DND-41 (cell line): ENCODE data around the gene MMP7.

Experiments
- ATAC-seq: fragments of 200-7000 bp; cut with Tn5 transposase; 3 replicates; pipeline ENCODE4 v1.9.1; 2021; ENCODE audit warnings: low read depth; ENCODE audit not compliant: insufficient read depth
- DNase-seq: peaks from one replicate; pipeline ENCODE4 v3.0.0-alpha.2; 2020
- H2AFZ ChIP-seq: 2 replicates; pipeline ENCODE4 v1.6.0; 2012; ENCODE audit warnings: low read depth, low read length
- H3K27ac ChIP-seq: 2 replicates; pipeline ENCODE4 v1.5.1; 2012; ENCODE audit warnings: low read length, inconsistent platforms
- H3K27me3 ChIP-seq: fragments of 200-600 bp; sonication (generic); 2 replicates; pipeline ENCODE4 v1.6.0; 2012; ENCODE audit warnings: low read length, mild to moderate bottlenecking, inconsistent platforms; ENCODE audit not compliant: insufficient read depth, poor library complexity
- H3K36me3 ChIP-seq: 2 replicates; pipeline ENCODE4 v1.5.1; 2012; ENCODE audit warnings: low read length, inconsistent platforms; ENCODE audit not compliant: insufficient read depth
- H3K4me1 ChIP-seq: 2 replicates; pipeline ENCODE4 v1.5.1; 2012; ENCODE audit warnings: mild to moderate bottlenecking, low read length; ENCODE audit not compliant: insufficient read depth
- H3K4me2 ChIP-seq: 2 replicates; pipeline ENCODE4 v1.6.0; 2012; ENCODE audit warnings: mild to moderate bottlenecking, moderate library complexity, low read length, inconsistent platforms; ENCODE audit not compliant: insufficient read depth
- H3K4me3 ChIP-seq, 2 experiments: fragments of 200-600 bp in 1 of 2; shearing (Covaris generic) in 1 of 2; 2 replicates each; pipeline ENCODE4 v1.5.1; 2012 to 2016; ENCODE audit warnings: inconsistent platforms in 2 of 2, low read length in 2 of 2, mild to moderate bottlenecking in 2 of 2, low read depth in 1 of 2, moderate library complexity in 1 of 2
- H3K79me2 ChIP-seq: 2 replicates; pipeline ENCODE4 v1.6.0; 2012; ENCODE audit warnings: low read length, inconsistent platforms; ENCODE audit not compliant: insufficient read depth
- H3K9ac ChIP-seq: 2 replicates; pipeline ENCODE4 v1.6.0; 2012; ENCODE audit warnings: low read depth, mild to moderate bottlenecking, inconsistent platforms, low read length, moderate library complexity
- H3K9me3 ChIP-seq: 2 replicates; pipeline ENCODE4 v1.5.1; 2012; ENCODE audit warnings: low read length, moderate library complexity, mild to moderate bottlenecking, inconsistent platforms; ENCODE audit not compliant: insufficient read depth, severe bottlenecking
- H4K20me1 ChIP-seq: 2 replicates; pipeline ENCODE4 v1.6.0; 2012; ENCODE audit warnings: low read length; ENCODE audit not compliant: insufficient read depth
- EZH2 ChIP-seq: IDR thresholded peaks from 3 replicates; pipeline ENCODE4 v1.6.1; 2012; ENCODE audit warnings: borderline replicate concordance, low read depth, mild to moderate bottlenecking, moderate library complexity, low read length, inconsistent platforms; ENCODE audit not compliant: severe bottlenecking
- TF ChIP-seq, protein P1 (sequence below): IDR thresholded peaks from 2 replicates; pipeline ENCODE4 v1.5.1; 2012; ENCODE audit warnings: borderline replicate concordance, low read length, moderate library complexity, mild to moderate bottlenecking; ENCODE audit not compliant: poor library complexity, severe bottlenecking; ENCODE audit errors: extremely low read depth

The MMP7 gene

GRCh38 chr11:102560555-102561011 lies 30.0 kb upstream of the MMP7 start:
- peak; percentile 33 for DNase-seq
- peaks cover 33% of the 10 kb centered on the region for H3K4me1 ChIP-seq
- H3K36me3 ChIP-seq, result no peaks in the 10 kb centered on the region
- peak overlapping the region; percentile 72 for H3K27ac ChIP-seq
- peak overlapping the region in 1 of 2 experiments; percentile 44; a peak in 3 of 4 replicates for H3K4me3 ChIP-seq
- H3K4me2 ChIP-seq, result peak overlapping the region; percentile 61
- no peaks in the 10 kb centered on the region for H3K79me2 ChIP-seq
- no peaks in the 10 kb centered on the region for H3K27me3 ChIP-seq
- peaks cover 4% of the 10 kb centered on the region for H3K9me3 ChIP-seq
- H4K20me1 ChIP-seq, result no peaks in the 10 kb centered on the region
- ATAC-seq, result peak; percentile 87
- H3K9ac ChIP-seq, result peak overlapping the region; percentile 37; the same call in 1 of the 2 replicates
- H2AFZ ChIP-seq, result peak overlapping the region; percentile 19; the same call in 1 of the 2 replicates
- TF ChIP-seq, protein P1, sequence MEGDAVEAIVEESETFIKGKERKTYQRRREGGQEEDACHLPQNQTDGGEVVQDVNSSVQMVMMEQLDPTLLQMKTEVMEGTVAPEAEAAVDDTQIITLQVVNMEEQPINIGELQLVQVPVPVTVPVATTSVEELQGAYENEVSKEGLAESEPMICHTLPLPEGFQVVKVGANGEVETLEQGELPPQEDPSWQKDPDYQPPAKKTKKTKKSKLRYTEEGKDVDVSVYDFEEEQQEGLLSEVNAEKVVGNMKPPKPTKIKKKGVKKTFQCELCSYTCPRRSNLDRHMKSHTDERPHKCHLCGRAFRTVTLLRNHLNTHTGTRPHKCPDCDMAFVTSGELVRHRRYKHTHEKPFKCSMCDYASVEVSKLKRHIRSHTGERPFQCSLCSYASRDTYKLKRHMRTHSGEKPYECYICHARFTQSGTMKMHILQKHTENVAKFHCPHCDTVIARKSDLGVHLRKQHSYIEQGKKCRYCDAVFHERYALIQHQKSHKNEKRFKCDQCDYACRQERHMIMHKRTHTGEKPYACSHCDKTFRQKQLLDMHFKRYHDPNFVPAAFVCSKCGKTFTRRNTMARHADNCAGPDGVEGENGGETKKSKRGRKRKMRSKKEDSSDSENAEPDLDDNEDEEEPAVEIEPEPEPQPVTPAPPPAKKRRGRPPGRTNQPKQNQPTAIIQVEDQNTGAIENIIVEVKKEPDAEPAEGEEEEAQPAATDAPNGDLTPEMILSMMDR, result no peak
- TF ChIP-seq EZH2, result no peak

DNA sequence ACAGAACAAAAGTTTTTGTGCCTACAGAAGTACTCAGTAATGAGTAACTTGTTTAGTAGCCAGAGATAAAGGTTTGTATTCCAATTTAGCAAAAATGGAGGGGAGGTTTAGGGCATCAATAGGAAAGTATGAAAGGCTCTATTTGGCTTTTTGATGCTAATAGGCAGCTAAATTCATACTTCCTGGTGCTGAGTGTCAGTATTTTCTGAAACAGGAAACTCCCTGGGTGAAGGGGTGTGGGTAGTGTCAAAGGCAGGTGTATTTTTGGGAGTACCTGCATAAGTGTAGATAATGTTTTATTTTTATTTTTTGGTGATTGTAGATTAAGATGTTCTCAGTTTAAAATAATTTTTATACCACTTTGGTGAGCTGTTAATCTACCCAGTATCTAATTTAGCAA lies 29.3 kb upstream of the MMP7 start:
- no peak overlapping the region; the same call in 1 of the 2 replicates for H3K9ac ChIP-seq
- H4K20me1 ChIP-seq, result no peaks in the 10 kb centered on the region
- ATAC-seq (peak; percentile 54; the same call in 2 of the 3 replicates), DNase-seq (no peak)
- no peaks in the 10 kb centered on the region for H3K36me3 ChIP-seq
- H3K4me2 ChIP-seq, result peak overlapping the region; percentile 61; the same call in 1 of the 2 replicates
- no peaks in the 10 kb centered on the region for H3K79me2 ChIP-seq
- TF ChIP-seq, protein P1, result no peak
- no peak for TF ChIP-seq EZH2
- H3K9me3 ChIP-seq, result peaks cover 4% of the 10 kb centered on the region
- no peak overlapping the region for H2AFZ ChIP-seq
- peak overlapping the region; percentile 9; the same call in 1 of the 2 replicates for H3K27ac ChIP-seq
- peaks cover 33% of the 10 kb centered on the region for H3K4me1 ChIP-seq
- no peak overlapping the region for H3K4me3 ChIP-seq
- no peaks in the 10 kb centered on the region for H3K27me3 ChIP-seq

DNA sequence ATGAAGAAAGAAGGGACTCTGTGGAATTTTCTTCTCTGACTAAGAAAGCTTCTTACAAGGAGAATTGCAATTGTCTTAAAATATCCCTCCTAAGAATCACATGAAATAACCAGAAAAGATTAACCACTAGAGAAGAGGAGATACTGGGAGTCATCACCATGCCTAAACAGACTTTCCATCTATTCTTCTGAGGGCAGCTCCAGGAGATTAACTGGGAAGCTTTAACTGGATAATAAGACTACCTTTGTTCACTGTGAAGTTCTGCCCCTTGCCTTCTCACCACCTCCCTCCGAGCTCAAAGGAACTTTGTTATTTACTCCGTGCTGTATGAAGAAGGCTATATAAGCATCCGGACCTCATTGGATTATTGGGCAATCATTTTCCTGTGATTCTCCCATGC lies 24.5 kb upstream of the MMP7 start:
- H3K4me3 ChIP-seq, result no peak overlapping the region
- no peaks in the 10 kb centered on the region for H3K27me3 ChIP-seq
- H3K4me1 ChIP-seq, result peaks cover 12% of the 10 kb centered on the region
- no peak overlapping the region for H3K9ac ChIP-seq
- no peaks in the 10 kb centered on the region for H4K20me1 ChIP-seq
- no peak overlapping the region for H3K27ac ChIP-seq
- ATAC-seq (no peak), DNase-seq (no peak)
- no peak overlapping the region for H3K4me2 ChIP-seq
- peaks cover 4% of the 10 kb centered on the region for H3K9me3 ChIP-seq
- H3K79me2 ChIP-seq, result no peaks in the 10 kb centered on the region
- no peak for TF ChIP-seq EZH2
- TF ChIP-seq, protein P1, result no peak
- H2AFZ ChIP-seq, result no peak overlapping the region
- H3K36me3 ChIP-seq, result no peaks in the 10 kb centered on the region
